Superior temporal gyrus (tissue), 1 donor: ENCODE measurements around the gene DIO3.

Source experiments
- DNase-seq: peaks from one replicate; pipeline ENCODE4 v3.0.0-alpha.2; 2016; ENCODE audit errors: extremely low spot score

Gene DIO3

GRCh38 chr14:101583006-101583714 is 21.9 kb downstream of the DIO3 start:
- no peak for DNase-seq

- DNase-seq, result no peak
Observed at GRCh38 chr14:101583715-101584054, 22.4 kb downstream of the DIO3 start.

- no peak for DNase-seq
Observed at GRCh38 chr14:101584055-101584859, 23.0 kb downstream of the DIO3 start.

GRCh38 chr14:101585211-101585610 is 23.9 kb downstream of the DIO3 start:
- no peak for DNase-seq

GRCh38 chr14:101586531-101587430 is 25.5 kb downstream of the DIO3 start:
- DNase-seq, result no peak

- no peak for DNase-seq
Observed at GRCh38 chr14:101587441-101587911, 26.2 kb downstream of the DIO3 start.

- DNase-seq, result no peak
Observed at GRCh38 chr14:101588286-101588975, 27.1 kb downstream of the DIO3 start.

GRCh38 chr14:101588990-101589389 is 27.7 kb downstream of the DIO3 start:
- DNase-seq, result no peak

- no peak for DNase-seq
Observed at GRCh38 chr14:101589486-101590015, 28.3 kb downstream of the DIO3 start.

- DNase-seq, result no peak
Observed at GRCh38 chr14:101590062-101590461, 28.8 kb downstream of the DIO3 start.

GRCh38 chr14:101590616-101591015 is 29.3 kb downstream of the DIO3 start:
- no peak for DNase-seq

GRCh38 chr14:101591121-101591520 is 29.8 kb downstream of the DIO3 start:
- DNase-seq, result no peak

- DNase-seq, result no peak
Observed at GRCh38 chr14:101591582-101591981, 30.3 kb downstream of the DIO3 start.

GRCh38 chr14:101593411-101594238 is 32.3 kb downstream of the DIO3 start:
- no peak for DNase-seq

GRCh38 chr14:101594511-101595148 is 33.3 kb downstream of the DIO3 start:
- no peak for DNase-seq

- no peak for DNase-seq
Observed at GRCh38 chr14:101595349-101595748, 34.1 kb downstream of the DIO3 start.

GRCh38 chr14:101595887-101596721 is 34.8 kb downstream of the DIO3 start:
- DNase-seq, result no peak

- no peak for DNase-seq
Observed at GRCh38 chr14:101596742-101597141, 35.4 kb downstream of the DIO3 start.

- no peak for DNase-seq
Observed at GRCh38 chr14:101598159-101598558, 36.9 kb downstream of the DIO3 start.
